ENCODE results near the gene SYNGR4. TPM values are rescaled to one million over a fixed set of nuclear protein-coding genes. Genes with fewer than 3 reads are reported as not detected.

The SYNGR4 gene
- total RNA-seq, 1 donor from 2014 or later, result not detected

GRCh38 chr19:48415806-48416221 lies 51.6 kb downstream of the SYNGR4 start:
- Mint-ChIP-seq H3K27ac (no peak overlapping the region), H3K4me1 (ENCODE audit: low read depth) (peaks cover 26% of the 10 kb centered on the region), H3K9me3 (no peaks in the 10 kb centered on the region), H3K27me3 (ENCODE audit: low read depth) (peaks cover 18% of the 10 kb centered on the region), H3K36me3 (ENCODE audit: low read depth) (no peaks in the 10 kb centered on the region), H3K4me3 (ENCODE audit: low read depth) (peak overlapping the region; percentile 56)
- no peak for DNase-seq (ENCODE audit: low spot score)
- intact Hi-C loops (cut with micrococcal nuclease), result no loop called here

GRCh38 chr19:48417421-48417820 lies 53.3 kb downstream of the SYNGR4 start:
- peaks cover 18% of the 10 kb centered on the region for H3K27me3 Mint-ChIP-seq (ENCODE audit: low read depth)
- no peaks in the 10 kb centered on the region for H3K36me3 Mint-ChIP-seq (ENCODE audit: low read depth)
- no peak overlapping the region for H3K4me3 Mint-ChIP-seq (ENCODE audit: low read depth)
- intact Hi-C loops (cut with micrococcal nuclease), result no loop called here
- peaks cover 26% of the 10 kb centered on the region for H3K4me1 Mint-ChIP-seq (ENCODE audit: low read depth)
- no peak for DNase-seq (ENCODE audit: low spot score)
- H3K9me3 Mint-ChIP-seq, result no peaks in the 10 kb centered on the region
- no peak overlapping the region for H3K27ac Mint-ChIP-seq

DNA sequence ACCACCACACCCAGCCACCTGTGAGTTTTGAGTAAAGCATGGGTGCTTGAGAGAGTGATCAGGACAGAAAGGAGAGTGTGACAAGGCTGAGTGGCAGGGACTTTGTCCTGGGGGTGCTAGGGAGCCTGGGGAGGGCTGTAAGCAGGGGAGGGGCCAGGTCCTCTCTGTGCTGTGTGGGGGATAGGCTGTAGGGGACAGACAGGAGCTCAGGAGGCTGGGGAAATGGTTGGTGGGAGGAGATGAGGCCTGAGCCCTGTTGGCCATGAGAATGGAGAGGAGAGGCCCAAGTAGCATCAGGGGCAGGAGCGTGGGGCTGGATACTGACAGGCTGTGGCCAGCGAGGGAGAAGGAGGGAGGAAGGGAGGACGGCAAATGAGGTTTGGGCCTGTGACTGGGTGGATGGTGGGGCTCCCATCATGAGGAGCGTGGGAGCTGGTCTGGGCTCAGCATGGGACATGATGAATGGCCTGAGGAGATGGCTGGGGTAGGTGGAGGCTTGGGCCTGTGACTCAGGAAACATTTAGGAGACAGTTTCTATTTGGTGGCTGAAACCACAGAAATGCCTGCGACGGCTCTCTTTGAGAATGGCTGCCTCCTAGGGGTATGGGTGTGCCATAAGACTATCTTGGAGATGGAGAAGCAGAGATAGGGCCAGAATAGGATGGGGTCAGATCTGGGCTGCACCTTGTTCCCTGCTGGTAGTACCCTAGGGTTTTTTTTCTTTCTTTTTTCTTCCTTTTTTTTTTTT lies 54.3 kb downstream of the SYNGR4 start:
- intact Hi-C loops (cut with micrococcal nuclease), result loop anchor here (1.0 to 2.0 kb wide), 3 partner anchors 16 to 55 kb away; partner anchors contain the start of genes GRWD1 and TMEM143
- peaks cover 26% of the 10 kb centered on the region for H3K4me1 Mint-ChIP-seq (ENCODE audit: low read depth)
- peaks cover 16% of the 10 kb centered on the region for H3K27me3 Mint-ChIP-seq (ENCODE audit: low read depth)
- H3K4me3 Mint-ChIP-seq (ENCODE audit: low read depth), result peak overlapping the region; percentile 67
- H3K9me3 Mint-ChIP-seq, result no peaks in the 10 kb centered on the region
- H3K36me3 Mint-ChIP-seq (ENCODE audit: low read depth), result no peaks in the 10 kb centered on the region
- peak overlapping the region; percentile 93 for H3K27ac Mint-ChIP-seq
- DNase-seq (ENCODE audit: low spot score), result no peak

- H3K4me1 Mint-ChIP-seq (ENCODE audit: low read depth), result peaks cover 20% of the 10 kb centered on the region
- intact Hi-C loops (cut with micrococcal nuclease), result loop anchor here (1.0 to 2.0 kb wide), 3 partner anchors 17 to 56 kb away; partner anchors contain the start of genes GRWD1 and TMEM143
- peaks cover 10% of the 10 kb centered on the region for H3K27me3 Mint-ChIP-seq (ENCODE audit: low read depth)
- H3K4me3 Mint-ChIP-seq (ENCODE audit: low read depth), result peak overlapping the region; percentile 67
- peak; percentile 67 for DNase-seq (ENCODE audit: low spot score)
- H3K36me3 Mint-ChIP-seq (ENCODE audit: low read depth), result no peaks in the 10 kb centered on the region
- no peaks in the 10 kb centered on the region for H3K9me3 Mint-ChIP-seq
- H3K27ac Mint-ChIP-seq, result peak overlapping the region; percentile 93
Measured at GRCh38 chr19:48419158-48419920, 55.2 kb downstream of the SYNGR4 start.

DNA sequence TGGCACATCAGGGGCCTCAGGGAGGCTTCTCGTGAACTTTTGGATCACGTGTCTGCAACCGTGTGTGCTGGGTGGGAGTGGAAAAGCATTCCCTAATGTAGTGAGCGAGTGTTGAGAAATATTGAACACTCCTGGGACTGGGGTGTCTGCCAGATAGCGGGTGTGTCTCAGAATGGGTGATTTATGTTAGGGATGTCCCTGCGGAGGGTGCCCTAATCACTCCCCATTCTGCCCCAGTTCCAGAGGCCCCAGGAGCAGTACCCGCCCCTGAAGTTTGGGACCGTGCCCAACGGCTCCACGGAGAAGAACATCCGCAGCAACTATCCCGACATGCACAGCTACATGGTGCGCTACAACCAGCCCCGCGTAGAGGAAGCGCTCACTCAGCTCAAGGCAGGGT lies 57.4 kb downstream of the SYNGR4 start:
- H3K27ac Mint-ChIP-seq, result no peak overlapping the region
- no peak overlapping the region for H3K4me3 Mint-ChIP-seq (ENCODE audit: low read depth)
- intact Hi-C loops (cut with micrococcal nuclease), result no loop called here
- no peaks in the 10 kb centered on the region for H3K36me3 Mint-ChIP-seq (ENCODE audit: low read depth)
- H3K4me1 Mint-ChIP-seq (ENCODE audit: low read depth), result peaks cover 21% of the 10 kb centered on the region
- H3K9me3 Mint-ChIP-seq, result no peaks in the 10 kb centered on the region
- peaks cover under 1% of the 10 kb centered on the region for H3K27me3 Mint-ChIP-seq (ENCODE audit: low read depth)
- DNase-seq (ENCODE audit: low spot score), result no peak

DNA sequence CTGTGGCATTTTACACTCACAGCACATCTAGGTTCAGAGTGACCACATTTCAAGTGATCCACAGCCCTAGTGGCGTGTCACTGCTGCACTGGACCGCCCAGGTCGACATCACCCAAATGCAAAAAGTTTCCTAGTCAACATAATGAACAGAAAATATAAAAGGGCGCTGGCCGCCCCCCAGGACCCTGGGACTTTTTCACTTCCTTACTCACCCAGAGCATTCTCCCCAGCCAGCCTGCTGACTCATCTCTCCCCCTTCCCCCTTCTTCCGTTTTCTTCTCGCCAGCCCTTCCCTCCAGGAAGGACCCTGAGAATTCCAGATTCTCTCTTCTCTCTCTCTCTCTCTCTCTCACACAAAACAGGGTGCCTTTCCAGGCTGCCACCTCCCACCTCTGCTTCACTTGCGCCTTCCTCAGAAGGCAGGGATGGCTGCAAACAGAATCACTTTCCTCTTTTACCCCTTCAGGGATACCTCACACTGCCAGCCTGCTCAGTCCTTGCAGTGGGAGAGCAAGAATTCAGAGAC lies 60.6 kb downstream of the SYNGR4 start:
- no peaks in the 10 kb centered on the region for H3K27me3 Mint-ChIP-seq (ENCODE audit: low read depth)
- peak overlapping the region; percentile 3 for H3K27ac Mint-ChIP-seq
- DNase-seq (ENCODE audit: low spot score), result no peak
- intact Hi-C loops (cut with micrococcal nuclease), result no loop called here
- H3K9me3 Mint-ChIP-seq, result no peaks in the 10 kb centered on the region
- no peaks in the 10 kb centered on the region for H3K36me3 Mint-ChIP-seq (ENCODE audit: low read depth)
- H3K4me3 Mint-ChIP-seq (ENCODE audit: low read depth), result no peak overlapping the region
- H3K4me1 Mint-ChIP-seq (ENCODE audit: low read depth), result peaks cover 5% of the 10 kb centered on the region

Other genes with a start within 250 kb of the SYNGR4 start
- gene LIG1, start 194.0 kb upstream of the SYNGR4 start, total RNA-seq, result 119 and 125 TPM in 2 replicates
- 9.2 and 9.7 TPM in 2 replicates for gene ZSWIM9, start 193.7 kb upstream of the SYNGR4 start, total RNA-seq
- 108 and 110 TPM in 2 replicates for gene CARD8, start 108.5 kb upstream of the SYNGR4 start, total RNA-seq
- 0.37 and 0.94 TPM in 2 replicates for gene ZNF114, start 94.3 kb upstream of the SYNGR4 start, total RNA-seq
- gene EMP3, start 38.8 kb upstream of the SYNGR4 start, total RNA-seq, result 318 and 329 TPM in 2 replicates
- 12.8 and 13.1 TPM in 2 replicates for gene TMEM143, start 427 bp upstream of the SYNGR4 start, total RNA-seq
- gene KDELR1, start 27.2 kb downstream of the SYNGR4 start, total RNA-seq, result 80.2 and 87.8 TPM in 2 replicates
- 0.34 and 0.39 TPM in 2 replicates for gene GRIN2D, start 29.3 kb downstream of the SYNGR4 start, total RNA-seq
- gene GRWD1, start 81.6 kb downstream of the SYNGR4 start, total RNA-seq, result 77.6 and 77.8 TPM in 2 replicates
- 2.0 and 2.1 TPM in 2 replicates for gene KCNJ14, start 91.2 kb downstream of the SYNGR4 start, total RNA-seq
- 37.7 and 38.6 TPM in 2 replicates for gene CYTH2, start 105.0 kb downstream of the SYNGR4 start, total RNA-seq
- gene LMTK3, start 147.5 kb downstream of the SYNGR4 start, total RNA-seq, result 3.1 and 5.1 TPM in 2 replicates
- not detected in 2 replicates for gene SULT2B1, start 187.8 kb downstream of the SYNGR4 start, total RNA-seq
- not detected in 2 replicates for gene SPACA4, start 242.4 kb downstream of the SYNGR4 start, total RNA-seq